Dermis microvascular lymphatic vessel endothelial cell (primary cell): ENCODE measurements around the gene PLCG1. TPM values are rescaled to one million over a fixed set of nuclear protein-coding genes. Genes with fewer than 3 reads are reported as not detected.

Experiments used
- DNase-seq, 2 donors: peaks; one replicate each; pipeline versions ENCODE4 v3.0.0 to v3.0.0-alpha.2; 2010; ENCODE audit warnings: low read depth in 2 of 2
- total RNA-seq: library from RNA; depleted of rRNA; stranded (reverse); fragments of >200 nt; gene quantifications from 2 replicates; pipeline ENCODE4 v1.2.1, GENCODE V29; 2014

Gene PLCG1
- total RNA-seq, 1 donor from 2014 or later, result 112 TPM

DNA sequence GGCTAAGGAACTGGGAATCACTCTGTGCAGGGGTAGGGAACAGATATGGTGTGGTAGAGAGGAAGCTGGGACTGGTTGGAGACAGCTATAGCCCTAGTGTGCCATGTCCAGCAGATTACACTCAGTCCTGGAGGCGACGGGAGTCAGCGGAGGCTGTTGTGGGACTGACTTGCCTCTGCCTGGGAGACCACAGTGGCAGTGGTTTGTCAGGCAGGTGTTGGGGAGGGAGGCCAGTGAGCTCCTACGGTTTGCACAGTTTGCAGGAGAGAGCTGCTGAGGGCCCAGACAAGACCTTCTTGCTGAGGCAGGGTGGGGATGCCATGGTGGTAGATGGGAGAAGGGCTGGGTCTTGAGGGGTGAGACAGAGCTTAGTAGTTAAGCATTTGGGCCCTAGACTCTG, 4.9 kb downstream of the PLCG1 start:
- DNase-seq, result no peak

DNA sequence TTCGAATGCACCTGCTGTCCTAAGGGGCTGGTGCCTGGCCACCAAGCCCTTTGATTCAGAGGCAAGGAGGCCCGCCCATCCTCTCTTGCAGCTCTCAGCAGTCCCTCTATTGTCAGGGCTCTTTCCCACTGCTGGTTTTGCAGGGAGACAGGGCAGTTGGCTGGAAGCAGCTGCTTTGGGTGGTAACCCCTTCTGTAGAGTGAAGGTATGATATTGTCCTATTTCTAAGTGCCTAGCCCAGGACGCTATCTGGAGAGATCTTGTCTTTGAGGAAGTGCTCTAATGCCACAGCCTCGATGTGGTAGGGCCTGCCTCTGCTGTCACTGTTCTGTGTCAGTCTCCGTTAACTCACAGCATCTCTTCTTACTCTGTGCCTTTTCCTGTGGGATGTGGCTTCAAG, 5.6 kb downstream of the PLCG1 start:
- DNase-seq, result no peak

DNA sequence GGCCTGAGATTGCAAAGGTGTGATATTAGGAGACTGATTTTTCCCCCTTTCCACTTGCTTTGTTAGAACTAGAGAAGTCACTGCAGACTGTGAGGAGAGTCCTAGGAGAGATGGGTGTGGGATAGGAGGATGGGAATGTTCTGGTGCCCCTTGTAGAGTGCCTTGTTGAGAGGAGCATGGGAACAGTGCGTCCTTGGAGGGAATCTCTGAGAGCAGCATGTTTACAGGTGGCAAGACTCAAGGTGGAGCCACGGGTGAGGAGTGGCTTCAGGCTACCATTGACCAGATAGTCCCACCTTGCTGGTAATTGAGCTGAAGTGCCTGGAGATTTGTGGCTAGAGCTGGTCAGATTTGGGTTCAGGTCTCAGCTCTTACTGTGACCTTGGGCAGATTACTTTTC, 6.0 kb downstream of the PLCG1 start:
- no peak for DNase-seq

DNA sequence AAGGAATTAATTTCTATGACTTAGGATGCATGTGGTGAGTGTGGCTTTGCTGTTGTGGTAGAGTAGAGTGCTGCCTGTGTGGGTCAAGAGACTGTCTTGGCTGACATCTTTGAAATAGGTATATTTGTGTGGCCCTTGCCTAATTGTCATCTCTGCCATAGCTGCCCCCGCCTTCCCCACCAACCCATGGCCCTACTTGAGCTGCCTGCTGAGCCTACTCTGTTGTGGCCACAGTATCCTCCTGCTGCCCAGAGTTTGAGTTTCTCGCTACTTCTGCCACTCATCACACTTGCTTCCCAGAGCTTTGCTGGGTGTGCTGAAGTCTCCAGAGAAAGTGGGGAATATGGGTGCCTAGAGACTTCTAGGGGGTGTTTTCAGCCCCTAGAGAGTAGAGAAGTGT, 8.0 kb downstream of the PLCG1 start:
- DNase-seq, result no peak

DNA sequence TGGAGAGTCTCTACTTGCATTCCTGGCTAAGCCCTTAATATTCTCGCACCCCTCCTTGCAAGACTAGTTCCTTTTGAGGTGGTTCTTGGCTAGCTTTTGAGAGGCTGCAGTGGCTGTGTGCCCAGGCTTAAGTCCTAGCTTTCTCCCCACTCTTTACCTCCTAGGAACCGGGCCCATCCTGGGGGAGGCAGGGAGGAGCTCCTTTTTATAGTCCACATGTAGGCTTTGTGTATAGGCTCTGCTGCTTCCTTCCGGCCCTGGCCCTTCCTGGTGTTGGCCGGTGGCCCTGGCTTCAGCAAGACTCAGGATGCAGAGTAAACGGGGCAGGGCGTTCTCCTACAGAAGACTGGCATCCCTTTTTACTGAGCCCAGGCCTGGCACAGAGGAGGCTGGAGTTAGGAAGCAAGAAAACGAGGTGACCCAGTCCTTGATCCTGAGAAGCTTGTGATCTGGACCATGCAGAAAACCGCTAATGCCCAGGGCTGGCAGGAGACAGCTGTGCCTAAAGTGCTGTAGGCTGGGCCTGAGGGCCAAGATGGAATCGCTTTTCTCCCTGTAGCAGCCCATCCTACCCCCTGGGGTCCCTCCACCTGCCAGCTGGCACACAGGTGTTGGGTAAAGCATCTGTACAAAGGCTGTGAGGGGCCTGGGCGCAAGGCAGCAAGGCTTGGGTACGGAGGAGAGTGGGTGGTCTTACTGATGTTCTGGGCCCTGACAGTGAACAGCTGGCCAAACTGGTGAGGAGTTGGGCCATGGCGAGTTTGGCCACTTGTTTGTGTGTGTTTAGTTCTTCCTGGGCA, 8.7 kb downstream of the PLCG1 start:
- peak in 1 of 2 donors; percentile 69 for DNase-seq

DNA sequence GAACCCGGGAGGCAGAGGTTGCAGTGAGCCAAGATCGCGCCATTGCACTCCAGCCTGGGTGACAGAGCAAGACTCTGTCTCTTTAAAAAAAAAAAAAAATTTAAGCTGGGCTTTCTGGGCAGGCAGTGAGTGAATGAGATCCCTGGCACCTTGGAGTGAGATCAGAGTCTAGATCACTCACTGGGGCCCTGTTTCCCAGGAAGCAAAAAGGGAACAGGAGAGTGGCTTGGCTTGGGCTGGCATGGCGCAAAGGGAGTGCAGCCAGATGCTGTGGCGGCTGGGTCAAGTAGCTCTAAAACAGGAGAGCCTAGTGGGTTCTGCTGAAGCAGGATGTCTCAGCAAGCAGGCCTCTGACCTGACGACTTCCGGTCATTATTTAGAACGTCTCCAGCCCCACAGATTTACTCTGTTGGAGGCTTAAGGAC, 10.4 kb downstream of the PLCG1 start:
- DNase-seq, result peak in 1 of 2 donors; percentile 84

DNA sequence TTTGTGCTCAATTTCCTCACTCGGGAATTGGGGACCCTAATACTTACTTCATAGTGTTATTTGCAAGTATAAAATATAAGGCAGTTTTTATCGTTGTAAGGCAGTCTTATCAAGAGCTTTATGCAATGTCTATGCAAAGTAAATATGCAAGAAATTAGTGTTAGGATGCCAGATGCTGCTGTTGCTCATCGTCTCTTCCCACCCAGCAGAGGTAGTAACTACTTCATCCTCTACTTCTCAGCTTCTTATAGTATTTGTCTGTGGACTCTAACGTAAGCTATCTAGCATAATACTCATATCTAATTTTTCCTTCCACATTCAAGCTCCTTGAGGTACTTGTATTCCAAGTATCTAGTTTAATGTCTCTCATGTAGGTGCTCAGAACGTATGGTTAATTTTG, 11.6 kb downstream of the PLCG1 start:
- no peak for DNase-seq

DNA sequence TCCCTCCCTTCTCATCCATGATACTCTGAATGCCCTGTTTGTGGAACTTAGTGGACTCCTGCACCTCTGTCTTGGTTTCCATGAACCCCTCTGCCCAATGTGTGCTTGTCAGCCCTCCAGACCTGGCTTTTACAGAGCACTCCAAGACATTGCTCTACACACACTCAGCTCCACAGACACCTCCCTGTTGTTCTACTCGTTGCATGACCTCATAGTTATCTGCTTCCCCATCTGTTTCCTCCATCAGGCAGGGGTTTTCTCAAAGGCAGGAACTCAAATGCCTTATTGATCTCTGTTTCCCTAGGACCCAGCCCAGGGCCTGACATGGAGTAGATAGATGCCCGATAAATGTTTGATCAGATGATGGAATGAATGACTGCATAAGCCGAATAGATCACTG, 13.3 kb downstream of the PLCG1 start:
- peak; percentile 57 to 95 for DNase-seq

DNA sequence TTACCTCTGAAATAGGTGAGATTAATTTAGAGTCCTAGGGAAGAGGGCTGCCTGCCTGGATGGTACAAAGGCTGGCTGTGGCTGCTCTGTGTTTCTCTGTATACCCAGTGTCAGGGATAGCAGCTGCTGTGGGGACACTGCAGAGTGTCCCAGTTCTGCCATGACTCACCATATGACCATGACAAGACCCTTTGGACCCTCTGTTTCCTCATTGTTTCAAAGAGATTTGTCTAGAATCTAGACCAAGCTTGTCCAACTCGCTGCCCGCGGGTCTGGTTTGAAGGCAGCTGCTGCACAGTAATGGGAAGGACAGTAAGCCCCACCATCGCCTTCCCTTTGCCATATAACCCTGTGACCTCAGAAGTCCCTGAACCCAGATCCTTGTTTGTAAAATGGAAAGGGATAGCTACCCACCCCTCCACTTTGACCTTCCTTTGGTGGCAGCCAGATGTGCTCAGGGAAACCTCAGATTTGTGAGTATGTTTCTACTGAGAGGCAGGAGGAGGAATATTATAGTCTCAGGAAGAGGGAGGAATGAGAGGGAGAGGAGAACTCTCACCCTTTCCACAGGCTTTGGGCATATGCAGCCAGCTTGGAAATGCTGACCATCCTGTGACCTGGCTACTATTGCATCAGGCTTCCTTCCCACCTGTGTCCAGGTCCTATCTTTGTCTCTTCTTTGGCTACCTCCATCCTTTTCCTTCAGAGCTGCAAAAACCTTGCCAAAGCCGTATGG, 14.0 kb downstream of the PLCG1 start:
- DNase-seq, result peak in 1 of 2 donors; percentile 38

DNA sequence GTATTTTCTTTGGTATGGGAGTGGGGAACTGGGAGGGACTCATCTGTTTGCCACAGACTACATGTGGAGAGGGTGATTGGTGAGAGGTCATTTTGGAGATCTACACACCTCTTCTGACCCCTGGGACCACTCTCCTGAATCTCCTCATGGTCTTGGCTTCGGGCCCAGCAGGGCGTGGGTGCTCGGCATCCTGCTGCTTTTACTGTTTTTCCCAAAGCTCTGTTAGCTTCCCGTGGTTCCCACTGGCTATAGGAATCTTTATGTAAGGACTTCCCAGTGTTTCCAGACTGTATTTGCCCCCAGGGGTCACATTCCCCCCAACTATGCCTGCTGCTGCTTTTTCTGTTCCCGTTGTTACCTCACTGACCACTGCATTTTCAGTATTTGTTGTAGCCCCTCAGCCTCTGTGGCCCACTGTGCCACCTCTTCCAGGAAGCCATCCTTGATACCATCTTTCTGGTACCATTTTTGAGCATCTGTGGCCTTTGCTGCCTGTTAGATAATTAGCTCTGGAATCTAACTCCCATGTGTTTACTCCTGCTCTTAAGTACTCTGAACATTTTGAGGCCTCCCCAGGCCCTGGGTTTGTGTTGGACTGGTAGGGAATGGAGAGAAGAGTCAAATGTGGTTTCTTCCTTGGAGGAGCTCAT, 14.9 kb downstream of the PLCG1 start:
- peak in 1 of 2 donors; percentile 38 for DNase-seq

DNA sequence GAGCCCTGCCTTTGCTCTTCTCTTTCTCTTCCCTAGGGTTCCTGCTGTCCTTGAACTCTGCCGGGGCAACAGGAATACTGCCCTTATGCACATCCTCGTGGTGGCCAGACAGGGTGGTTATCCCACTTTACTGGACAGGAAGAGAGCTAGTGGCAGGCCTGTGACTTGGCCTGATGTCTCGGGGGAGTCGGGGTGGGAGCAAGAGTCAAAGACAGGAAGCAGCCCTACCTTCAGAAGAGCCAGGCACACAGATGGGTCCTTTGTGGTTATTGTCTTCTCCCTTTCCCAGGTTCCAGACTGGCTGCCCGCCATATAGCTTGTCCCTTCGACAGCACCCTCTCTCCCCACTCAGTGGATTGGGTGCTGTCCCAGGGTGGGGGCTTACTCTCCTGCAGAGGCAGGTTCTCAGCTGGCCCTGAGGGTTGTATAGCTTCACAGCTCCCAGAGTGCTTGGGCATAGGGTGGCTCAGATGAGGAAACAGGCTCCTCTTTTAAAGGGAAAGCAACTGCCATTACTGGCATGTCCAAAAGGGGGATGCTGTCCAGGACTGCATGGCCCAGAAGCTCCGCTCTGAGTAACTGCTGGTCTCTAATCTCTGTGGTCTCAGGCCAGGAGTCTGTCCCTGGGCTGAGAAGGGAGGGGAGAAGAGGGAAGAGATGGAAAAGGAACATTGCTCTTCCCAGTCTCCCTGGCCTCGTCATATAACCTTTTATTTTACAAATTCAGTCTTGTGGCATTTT, 17.3 kb downstream of the PLCG1 start:
- no peak for DNase-seq

DNA sequence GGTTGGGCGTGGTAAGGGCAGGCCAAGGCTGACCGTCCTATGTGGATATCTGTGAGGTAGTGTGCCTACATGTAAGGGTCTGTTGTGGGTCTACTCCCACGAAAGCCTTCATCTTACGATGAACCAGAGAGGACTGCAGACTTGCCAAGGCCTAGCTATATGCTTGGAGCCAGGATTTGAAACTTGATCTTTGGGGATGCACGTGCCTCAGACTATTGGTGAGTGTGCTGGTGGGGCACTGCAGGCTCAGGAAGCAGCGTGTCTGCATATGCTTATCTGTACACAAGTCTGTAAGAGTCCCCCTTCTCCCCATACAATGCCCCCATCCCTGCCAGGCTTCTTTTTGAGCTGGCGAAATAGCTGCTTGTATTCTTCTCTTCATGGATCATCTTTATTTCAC, 17.9 kb downstream of the PLCG1 start:
- no peak for DNase-seq

DNA sequence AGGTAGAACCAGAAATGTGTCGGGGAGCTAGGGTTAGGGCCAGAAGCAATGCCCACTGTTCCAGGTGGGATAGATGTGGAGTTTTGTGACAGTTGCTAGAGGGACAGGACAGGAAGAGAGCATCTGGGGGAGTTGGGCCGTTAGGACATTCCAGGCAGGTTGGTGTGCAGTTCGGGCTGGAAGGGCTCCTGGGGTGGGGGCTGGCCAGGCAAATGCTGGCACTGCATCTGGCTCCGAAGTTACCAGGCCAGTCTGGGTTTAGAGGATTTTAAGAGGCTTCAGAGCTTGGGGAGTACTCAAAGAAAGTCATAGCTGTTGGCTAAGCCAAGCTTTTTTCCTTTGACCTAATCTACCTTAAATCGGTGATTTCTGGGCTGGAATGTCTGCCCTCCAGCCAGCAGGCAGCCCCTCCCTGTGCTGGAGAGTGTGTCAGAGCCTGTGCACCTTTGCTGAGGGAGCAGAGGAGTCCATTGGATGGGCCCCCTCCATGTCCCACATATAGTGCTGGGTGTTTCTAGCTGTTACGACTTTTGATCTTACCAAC, 20.8 kb downstream of the PLCG1 start:
- no peak for DNase-seq

DNA sequence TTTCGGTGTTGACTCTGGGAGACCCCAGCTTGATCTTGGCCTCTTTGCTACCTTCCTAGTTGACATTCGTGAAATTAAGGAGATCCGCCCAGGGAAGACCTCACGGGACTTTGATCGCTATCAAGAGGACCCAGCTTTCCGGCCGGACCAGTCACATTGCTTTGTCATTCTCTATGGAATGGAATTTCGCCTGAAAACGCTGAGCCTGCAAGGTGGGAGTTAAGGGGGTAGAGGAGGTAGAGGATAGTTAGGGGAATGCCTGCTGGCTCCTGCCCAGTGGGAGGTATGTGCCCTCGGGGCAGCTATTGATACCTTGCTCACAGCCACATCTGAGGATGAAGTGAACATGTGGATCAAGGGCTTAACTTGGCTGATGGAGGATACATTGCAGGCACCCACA, 22.2 kb downstream of the PLCG1 start:
- DNase-seq, result no peak

DNA sequence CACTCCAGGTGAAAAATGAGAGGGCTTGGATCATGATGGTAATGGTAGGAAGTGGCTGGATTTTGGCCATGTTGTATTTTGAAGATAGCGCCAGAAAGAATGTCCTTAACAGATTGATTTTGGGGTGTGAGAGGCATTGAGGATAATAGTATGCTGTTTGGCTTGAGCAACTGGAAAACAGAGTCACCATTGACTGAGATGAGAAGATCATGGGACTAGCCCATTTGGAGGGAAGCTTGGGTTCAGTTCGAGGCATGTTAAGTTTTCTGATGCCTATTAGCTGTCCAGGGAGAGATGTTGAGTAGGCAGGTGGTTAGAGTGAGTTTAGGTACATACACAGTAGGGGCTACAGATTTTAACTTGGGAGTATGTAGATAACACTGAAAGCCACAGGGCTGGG, 23.3 kb downstream of the PLCG1 start:
- no peak for DNase-seq

DNA sequence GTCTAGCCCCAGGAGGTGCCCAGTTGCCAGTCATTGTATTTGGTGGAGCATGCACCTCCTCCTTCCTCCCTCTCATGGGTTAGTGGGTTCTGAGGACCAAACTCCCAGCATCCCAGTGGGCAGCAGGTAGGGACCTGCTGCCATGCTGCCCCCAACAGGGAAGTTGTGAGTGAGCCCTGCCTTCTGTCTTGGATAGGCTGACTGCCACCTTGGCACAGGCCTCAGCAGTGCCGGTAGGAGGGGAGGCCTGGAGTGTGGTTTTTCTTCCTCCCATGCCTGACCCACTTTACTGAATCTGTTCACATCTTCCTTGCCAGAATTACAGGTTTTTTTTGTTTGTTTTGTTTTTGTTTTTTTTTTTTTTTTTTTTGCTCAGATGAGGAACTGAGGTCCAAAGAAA, 24.5 kb downstream of the PLCG1 start:
- DNase-seq, result no peak

DNA sequence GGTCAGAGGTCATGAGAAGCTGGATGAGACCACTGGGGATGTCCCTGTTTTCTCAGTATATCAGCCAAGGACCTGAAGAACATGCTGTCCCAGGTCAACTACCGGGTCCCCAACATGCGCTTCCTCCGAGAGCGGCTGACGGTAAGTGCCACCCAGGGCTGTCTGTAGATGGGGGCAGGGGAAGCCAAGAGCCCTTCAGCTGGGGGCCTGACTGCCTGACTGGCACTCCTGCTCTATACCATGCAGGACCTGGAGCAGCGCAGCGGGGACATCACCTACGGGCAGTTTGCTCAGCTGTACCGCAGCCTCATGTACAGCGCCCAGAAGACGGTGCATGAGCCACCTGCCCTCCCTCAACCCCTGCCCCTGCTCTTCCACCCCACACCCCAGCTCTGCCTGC, 25.1 kb downstream of the PLCG1 start:
- DNase-seq, result no peak

DNA sequence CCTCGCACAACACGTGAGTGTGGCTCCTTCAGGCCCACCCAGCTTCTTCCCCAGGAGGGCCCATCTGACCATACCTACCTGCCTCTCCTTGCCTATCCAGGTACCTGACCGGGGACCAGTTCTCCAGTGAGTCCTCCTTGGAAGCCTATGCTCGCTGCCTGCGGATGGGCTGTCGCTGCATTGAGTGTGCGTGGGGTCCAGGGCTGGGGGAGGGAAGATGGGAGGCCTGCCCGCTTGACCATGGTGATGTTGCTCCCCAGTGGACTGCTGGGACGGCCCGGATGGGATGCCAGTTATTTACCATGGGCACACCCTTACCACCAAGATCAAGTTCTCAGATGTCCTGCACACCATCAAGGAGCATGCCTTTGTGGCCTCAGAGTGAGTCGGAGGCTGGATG, 26.5 kb downstream of the PLCG1 start:
- DNase-seq, result no peak

DNA sequence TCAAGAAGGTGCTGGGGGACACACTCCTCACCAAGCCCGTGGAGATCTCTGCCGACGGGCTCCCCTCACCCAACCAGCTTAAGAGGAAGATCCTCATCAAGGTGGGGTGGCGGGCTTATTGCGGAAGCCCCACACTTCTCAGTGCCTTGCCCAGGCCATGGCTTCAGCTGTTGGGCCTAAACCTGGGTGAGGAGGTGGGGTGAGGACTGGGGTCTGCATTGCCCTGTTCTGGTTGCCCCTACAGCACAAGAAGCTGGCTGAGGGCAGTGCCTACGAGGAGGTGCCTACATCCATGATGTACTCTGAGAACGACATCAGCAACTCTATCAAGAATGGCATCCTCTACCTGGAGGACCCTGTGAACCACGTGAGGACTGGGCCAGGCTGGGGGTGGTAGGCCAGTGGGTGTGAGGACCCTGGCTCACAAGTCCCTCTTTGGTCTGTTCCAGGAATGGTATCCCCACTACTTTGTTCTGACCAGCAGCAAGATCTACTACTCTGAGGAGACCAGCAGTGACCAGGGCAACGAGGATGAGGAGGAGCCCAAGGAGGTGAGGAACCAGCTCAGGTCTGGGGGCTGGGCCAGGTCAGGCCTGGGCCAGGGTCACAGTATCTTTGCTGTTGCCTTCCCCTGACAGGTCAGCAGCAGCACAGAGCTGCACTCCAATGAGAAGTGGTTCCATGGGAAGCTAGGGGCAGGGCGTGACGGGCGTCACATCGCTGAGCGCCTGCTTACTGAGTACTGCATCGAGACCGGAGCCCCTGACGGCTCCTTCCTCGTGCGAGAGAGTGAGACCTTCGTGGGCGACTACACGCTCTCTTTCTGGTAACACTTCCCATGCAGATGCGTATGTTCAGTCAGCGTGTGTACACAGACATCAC, 27.9 kb downstream of the PLCG1 start:
- no peak for DNase-seq
